ENCODE measurements around the gene SEZ6. TPM values are rescaled to one million over a fixed set of nuclear protein-coding genes. Genes with fewer than 3 reads are reported as not detected.

SEZ6 gene
- total RNA-seq, 1 donor from 2014 or later = not detected

DNA sequence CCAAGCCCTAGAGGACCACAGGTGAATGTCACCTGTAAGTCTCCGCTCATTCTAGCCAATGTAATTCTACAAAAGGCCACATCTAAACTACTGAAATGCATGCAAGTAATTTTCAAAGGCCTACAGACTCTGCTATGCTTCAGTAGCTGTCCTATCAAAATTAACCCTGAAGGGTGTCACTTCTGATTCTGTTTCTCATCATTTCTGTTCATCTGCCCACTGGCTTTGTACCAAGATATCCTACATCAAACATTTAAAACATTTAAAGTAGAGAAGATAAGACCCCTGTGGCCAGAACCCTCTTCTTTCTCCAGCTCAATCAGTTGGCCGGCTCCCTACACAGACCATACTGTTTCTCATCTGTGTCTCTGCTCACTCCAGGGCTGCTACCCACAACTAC lies 76.0 kb downstream of the SEZ6 start:
- TF ChIP-seq, protein P1, sequence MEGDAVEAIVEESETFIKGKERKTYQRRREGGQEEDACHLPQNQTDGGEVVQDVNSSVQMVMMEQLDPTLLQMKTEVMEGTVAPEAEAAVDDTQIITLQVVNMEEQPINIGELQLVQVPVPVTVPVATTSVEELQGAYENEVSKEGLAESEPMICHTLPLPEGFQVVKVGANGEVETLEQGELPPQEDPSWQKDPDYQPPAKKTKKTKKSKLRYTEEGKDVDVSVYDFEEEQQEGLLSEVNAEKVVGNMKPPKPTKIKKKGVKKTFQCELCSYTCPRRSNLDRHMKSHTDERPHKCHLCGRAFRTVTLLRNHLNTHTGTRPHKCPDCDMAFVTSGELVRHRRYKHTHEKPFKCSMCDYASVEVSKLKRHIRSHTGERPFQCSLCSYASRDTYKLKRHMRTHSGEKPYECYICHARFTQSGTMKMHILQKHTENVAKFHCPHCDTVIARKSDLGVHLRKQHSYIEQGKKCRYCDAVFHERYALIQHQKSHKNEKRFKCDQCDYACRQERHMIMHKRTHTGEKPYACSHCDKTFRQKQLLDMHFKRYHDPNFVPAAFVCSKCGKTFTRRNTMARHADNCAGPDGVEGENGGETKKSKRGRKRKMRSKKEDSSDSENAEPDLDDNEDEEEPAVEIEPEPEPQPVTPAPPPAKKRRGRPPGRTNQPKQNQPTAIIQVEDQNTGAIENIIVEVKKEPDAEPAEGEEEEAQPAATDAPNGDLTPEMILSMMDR (IDR thresholded peaks at IDR 0.05; ENCODE audit: unreplicated experiment) = no peak
- peaks cover 4% of the 10 kb centered on the region for H3K9me3 Mint-ChIP-seq
- H3K4me1 Mint-ChIP-seq = peaks cover 6% of the 10 kb centered on the region
- no peak overlapping the region for H3K4me3 Mint-ChIP-seq
- H3K36me3 Mint-ChIP-seq = peaks cover 13% of the 10 kb centered on the region
- DNase-seq (ENCODE audit: low spot score in 2 of 2, unreplicated experiment in 2 of 2) = no peak
- H3K27ac Mint-ChIP-seq = peak overlapping the region; percentile 11
- no peaks in the 10 kb centered on the region for H3K27me3 Mint-ChIP-seq (ENCODE audit: low read depth)

DNA sequence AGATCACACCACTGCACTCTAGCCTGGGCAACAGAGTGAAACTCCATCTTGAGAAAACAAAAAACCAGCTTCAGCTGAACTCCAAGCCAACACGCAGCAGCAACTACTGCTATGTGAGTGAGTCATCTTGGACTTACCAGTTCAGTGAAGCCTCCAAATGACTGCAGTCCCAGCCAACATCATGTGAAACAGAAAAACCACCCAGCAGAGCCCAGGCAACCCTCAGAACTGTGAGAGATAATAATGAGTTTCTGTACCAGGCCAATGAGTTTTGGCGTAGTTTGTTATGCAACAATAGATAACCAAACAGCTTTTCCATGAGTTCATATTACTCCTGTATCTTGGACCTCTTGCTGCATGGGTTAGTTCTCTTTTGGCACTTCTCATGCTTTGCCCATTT lies 77.8 kb downstream of the SEZ6 start:
- no peaks in the 10 kb centered on the region for H3K27me3 Mint-ChIP-seq (ENCODE audit: low read depth)
- H3K36me3 Mint-ChIP-seq = peaks cover 20% of the 10 kb centered on the region
- peaks cover 6% of the 10 kb centered on the region for H3K4me1 Mint-ChIP-seq
- H3K9me3 Mint-ChIP-seq = peaks cover 4% of the 10 kb centered on the region
- no peak overlapping the region for H3K4me3 Mint-ChIP-seq
- no peak for DNase-seq (ENCODE audit: low spot score in 2 of 2, unreplicated experiment in 2 of 2)
- H3K27ac Mint-ChIP-seq = no peak overlapping the region
- TF ChIP-seq, protein P1 (IDR thresholded peaks at IDR 0.05; ENCODE audit: unreplicated experiment) = no peak

DNA sequence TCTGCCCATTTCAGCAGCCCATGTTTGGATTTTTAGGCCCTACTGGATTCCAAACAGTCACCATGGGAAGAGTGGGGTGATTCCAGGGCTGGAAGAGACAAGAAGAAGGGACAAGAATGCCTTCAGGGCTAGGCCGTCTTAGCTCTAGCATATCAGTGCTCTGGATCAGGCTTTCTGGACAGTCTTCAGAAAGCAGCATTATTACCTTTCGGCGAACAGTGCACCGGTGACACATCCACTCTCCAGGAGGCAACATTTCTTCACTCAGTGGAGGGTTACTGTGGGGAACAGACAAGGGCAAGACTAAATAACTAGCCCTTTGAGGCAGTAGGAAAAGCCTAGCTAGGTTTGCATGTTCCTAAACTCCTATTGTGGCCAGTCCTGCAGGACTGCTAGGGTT lies 79.0 kb downstream of the SEZ6 start:
- Mint-ChIP-seq H3K27ac (peak overlapping the region; percentile 60), H3K36me3 (peaks cover 26% of the 10 kb centered on the region)

DNA sequence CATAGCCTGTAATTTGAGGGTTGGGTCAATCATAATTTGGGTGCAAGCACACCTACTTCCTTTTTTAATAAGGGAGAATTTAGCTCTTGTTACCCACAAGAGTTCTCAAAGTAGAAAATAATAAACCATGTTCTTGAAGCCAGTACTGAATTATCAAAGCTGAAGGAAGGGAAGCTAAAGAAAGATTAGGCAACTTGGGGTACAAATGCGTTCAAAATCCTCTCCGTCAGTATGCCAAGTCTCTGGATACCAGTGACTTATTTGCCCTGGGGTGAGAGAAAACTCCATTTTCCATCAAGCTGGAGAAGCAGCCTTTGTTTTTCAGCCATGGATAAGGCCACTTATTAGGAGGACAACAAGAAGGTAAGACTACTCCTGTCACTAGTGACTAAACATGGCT lies 79.5 kb downstream of the SEZ6 start:
- H3K27ac Mint-ChIP-seq = no peak overlapping the region
- H3K36me3 Mint-ChIP-seq = peaks cover 30% of the 10 kb centered on the region

More for the DNA sequence above, 79.0 kb downstream of the SEZ6 start:
- DNase-seq (ENCODE audit: low spot score in 2 of 2, unreplicated experiment in 2 of 2) = no peak
- peaks cover 6% of the 10 kb centered on the region for H3K4me1 Mint-ChIP-seq
- peaks cover 4% of the 10 kb centered on the region for H3K9me3 Mint-ChIP-seq
- H3K4me3 Mint-ChIP-seq = no peak overlapping the region
- no peaks in the 10 kb centered on the region for H3K27me3 Mint-ChIP-seq (ENCODE audit: low read depth)
- TF ChIP-seq, protein P1 (IDR thresholded peaks at IDR 0.05; ENCODE audit: unreplicated experiment) = no peak

DNA sequence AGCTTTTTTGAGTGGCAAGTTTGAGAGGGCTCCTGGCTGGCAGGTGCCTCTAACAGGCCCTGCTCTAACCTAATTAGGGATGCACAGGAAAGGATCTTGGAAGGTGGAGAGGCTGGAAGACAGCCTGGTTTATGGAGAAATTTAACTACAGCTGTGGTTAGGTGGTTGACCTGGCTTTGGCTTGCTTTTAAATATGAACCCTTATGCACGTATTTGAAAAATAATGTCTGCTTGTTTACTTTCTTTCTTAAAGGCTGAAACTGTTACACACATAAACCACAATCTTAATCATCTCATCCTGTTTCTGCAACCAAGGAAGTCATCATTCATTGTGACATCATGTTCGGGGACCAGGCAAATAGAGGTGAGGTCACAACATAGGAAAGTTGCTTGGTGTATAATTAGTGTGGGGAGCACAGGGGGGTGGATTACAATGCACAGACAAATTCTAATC lies 79.9 kb downstream of the SEZ6 start:
- Mint-ChIP-seq H3K9me3 (peaks cover 4% of the 10 kb centered on the region), H3K36me3 (peaks cover 32% of the 10 kb centered on the region), H3K27me3 (ENCODE audit: low read depth) (no peaks in the 10 kb centered on the region), H3K4me3 (no peak overlapping the region), H3K27ac (no peak overlapping the region), H3K4me1 (peaks cover 6% of the 10 kb centered on the region)
- TF ChIP-seq, protein P1 (IDR thresholded peaks at IDR 0.05; ENCODE audit: unreplicated experiment) = no peak
- DNase-seq (ENCODE audit: low spot score in 2 of 2, unreplicated experiment in 2 of 2) = no peak

More for the DNA sequence above, 79.5 kb downstream of the SEZ6 start:
- peaks cover 6% of the 10 kb centered on the region for H3K4me1 Mint-ChIP-seq
- H3K4me3 Mint-ChIP-seq = no peak overlapping the region
- H3K9me3 Mint-ChIP-seq = peaks cover 4% of the 10 kb centered on the region
- TF ChIP-seq, protein P1 (IDR thresholded peaks at IDR 0.05; ENCODE audit: unreplicated experiment) = no peak
- no peak for DNase-seq (ENCODE audit: low spot score in 2 of 2, unreplicated experiment in 2 of 2)
- no peaks in the 10 kb centered on the region for H3K27me3 Mint-ChIP-seq (ENCODE audit: low read depth)

DNA sequence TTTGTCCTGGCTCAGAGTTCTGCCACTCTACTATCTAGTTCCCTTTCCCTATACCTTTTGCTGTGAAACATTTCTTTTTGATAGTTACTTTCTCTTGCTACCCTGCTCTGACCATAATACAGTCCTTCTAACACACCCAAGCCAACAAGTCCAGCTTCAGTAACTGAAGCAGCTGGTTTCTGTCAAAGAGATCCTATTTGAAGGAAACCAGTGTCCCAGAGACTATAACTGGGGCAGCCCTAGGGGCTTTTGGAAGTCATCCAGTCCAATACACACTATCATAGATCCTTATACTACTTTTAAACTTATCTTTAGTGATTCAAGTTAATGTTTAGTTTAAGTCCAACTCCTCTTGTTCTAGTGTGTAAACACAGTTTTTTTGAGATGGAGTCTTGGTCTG lies 85.6 kb downstream of the SEZ6 start:
- DNase-seq (ENCODE audit: low spot score in 2 of 2, unreplicated experiment in 2 of 2) = no peak
- TF ChIP-seq, protein P1 (IDR thresholded peaks at IDR 0.05; ENCODE audit: unreplicated experiment) = no peak
- Mint-ChIP-seq H3K9me3 (no peaks in the 10 kb centered on the region), H3K4me3 (no peak overlapping the region), H3K27me3 (ENCODE audit: low read depth) (no peaks in the 10 kb centered on the region), H3K4me1 (no peaks in the 10 kb centered on the region), H3K36me3 (peaks cover 54% of the 10 kb centered on the region), H3K27ac (peak overlapping the region; percentile 27)
